K562 (cell line): ENCODE measurements around the gene C10orf95. TPM values are rescaled to one million over a fixed set of nuclear protein-coding genes. Genes with fewer than 3 reads are reported as not detected.

ENCODE experiments used
- ATAC-seq: fragments of 200-7000 bp; cut with Tn5 transposase; 3 replicates; pipeline ENCODE4 v1.9.1; 2020; ENCODE audit warnings: moderate library complexity
- BruUV-seq: library from RNA; stranded (reverse); fragments of 400-500 nt; replicated peaks from 2 replicates; lab custom pipeline; 2021; lab: Mats Ljungman, UMichigan
- CTCF ChIA-PET: fragments of 300-600 bp; formaldehyde crosslinking; extraction: SDS; loops from one replicate; lab custom pipeline; 2021; ENCODE audit warnings: low intra/inter-chr PET ratio; lab: Yijun Ruan, JAX
- POLR2A ChIA-PET: fragments of 300-600, 350-650 bp; sonication (Branson Sonifier 250); formaldehyde crosslinking; extraction: SDS; loops from one replicate; lab custom pipeline; 2021; ENCODE audit warnings: antibody characterized with exemption, inconsistent platforms; lab: Yijun Ruan, JAX
- DNase-seq, 4 experiments: peaks; one replicate each; pipeline versions ENCODE4 v3.0.0 to v3.0.0-alpha.2; 2011 to 2018; ENCODE audit warnings: low spot score in 3 of 4, mixed read lengths in 3 of 4; ENCODE audit errors: extremely low read depth in 1 of 4
- FAIRE-seq: peaks from 2 replicates; lab custom pipeline; 2011; peaks lifted over from hg19 to GRCh38; lab: Jason Lieb, UNC
- H2AFZ ChIP-seq: 2 replicates; pipeline ENCODE4 v1.6.0; 2011; ENCODE audit warnings: low read depth, low read length, control low read depth, inconsistent platforms
- H3K27ac ChIP-seq: fragments of 200-600 bp; 3 replicates; pipeline ENCODE4 v1.8.0; 2011; ENCODE audit warnings: low read depth, mild to moderate bottlenecking, control low read depth, inconsistent platforms, low read length, moderate library complexity, mixed read lengths; ENCODE audit errors: extremely low read depth
- H3K27me3 ChIP-seq, 2 experiments: fragments of 300-600 bp in 1 of 2; 2 replicates in 1 of 2; 3 replicates in 1 of 2; pipeline versions ENCODE4 v1.6.0 to v1.8.0; 2011; ENCODE audit warnings: inconsistent platforms in 2 of 2, low read length in 2 of 2, mild to moderate bottlenecking in 1 of 2, mixed read lengths in 1 of 2, moderate library complexity in 1 of 2; ENCODE audit not compliant: control insufficient read depth in 2 of 2, insufficient read depth in 2 of 2
- H3K36me3 ChIP-seq: fragments of 300-600 bp; 3 replicates; pipeline ENCODE4 v1.8.0; 2011; ENCODE audit warnings: mild to moderate bottlenecking, low read length, inconsistent platforms; ENCODE audit not compliant: control insufficient read depth, insufficient read depth
- H3K4me1 ChIP-seq, 2 experiments: fragments of 200-600 bp in 1 of 2; replicated peaks in 1 of 2; 2 replicates in 1 of 2; 3 replicates in 1 of 2; pipeline versions ENCODE4 v1.5.1 to v1.8.0; 2011; ENCODE audit warnings: inconsistent platforms in 2 of 2, low read length in 2 of 2, mild to moderate bottlenecking in 1 of 2, mixed read lengths in 1 of 2, moderate library complexity in 1 of 2; ENCODE audit not compliant: control insufficient read depth in 2 of 2, insufficient read depth in 2 of 2
- H3K4me2 ChIP-seq: 2 replicates; pipeline ENCODE4 v1.6.1; 2011; ENCODE audit warnings: low read length, control low read depth, inconsistent platforms, mixed read lengths; ENCODE audit not compliant: insufficient read depth
- H3K4me3 ChIP-seq: fragments of 200-600 bp; sonication (generic), shearing (Covaris generic); 2 replicates; pipeline ENCODE4 v1.5.1; 2016; ENCODE audit warnings: control low read depth, inconsistent platforms
- H3K79me2 ChIP-seq: fragments of 200-600 bp; 3 replicates; pipeline ENCODE4 v1.8.0; 2011; ENCODE audit warnings: low read length, inconsistent platforms; ENCODE audit not compliant: control insufficient read depth, insufficient read depth
- H3K9ac ChIP-seq, 2 experiments: 2 replicates each; pipeline versions ENCODE4 v1.6.0 to v1.6.1; 2011; ENCODE audit warnings: low read depth in 2 of 2, low read length in 2 of 2, control low read depth in 1 of 2, inconsistent platforms in 1 of 2, mild to moderate bottlenecking in 1 of 2, mixed read lengths in 1 of 2; ENCODE audit not compliant: insufficient read depth in 1 of 2
- H3K9me1 ChIP-seq: one replicate; pipeline ENCODE4 v1.6.0; 2011; ENCODE audit warnings: inconsistent platforms, mild to moderate bottlenecking, low read length, moderate library complexity; ENCODE audit not compliant: control insufficient read depth, insufficient read depth
- H3K9me3 ChIP-seq: replicated peaks from 2 replicates; pipeline ENCODE4 v1.5.1; 2011; ENCODE audit warnings: low read depth, low read length, inconsistent platforms; ENCODE audit not compliant: control insufficient read depth, insufficient read depth
- H4K20me1 ChIP-seq: replicated peaks from 2 replicates; pipeline ENCODE4 v1.6.1; 2011; ENCODE audit warnings: low read length, inconsistent platforms, mixed read lengths; ENCODE audit not compliant: control insufficient read depth, insufficient read depth
- NRF1 ChIP-seq, 2 experiments: fragments of 450-650 bp; IDR thresholded peaks in 1 of 2; conservative IDR thresholded peaks in 1 of 2; 2 replicates each; pipeline ENCODE4 v1.6.1; 2014; ENCODE audit warnings: mild to moderate bottlenecking in 2 of 2
- RFX1 ChIP-seq: fragments of 450-650 bp; IDR thresholded peaks from 2 replicates; pipeline ENCODE4 v1.6.1; 2016; ENCODE audit warnings: mild to moderate bottlenecking, moderate library complexity
- STAT6 ChIP-seq: sonication (generic); formaldehyde crosslinking; IDR thresholded peaks from 2 replicates; pipeline ENCODE4 v1.8.1; 2023; ENCODE audit warnings: mild to moderate bottlenecking, missing genetic modification reagents
- TARDBP ChIP-seq: fragments of 450-650 bp; IDR thresholded peaks from 2 replicates; pipeline ENCODE4 v1.6.1; 2016
- ZBTB7A ChIP-seq: IDR thresholded peaks from 2 replicates; pipeline ENCODE4 v1.6.1; 2011; ENCODE audit warnings: low read depth, mild to moderate bottlenecking, low read length, moderate library complexity, borderline replicate concordance; ENCODE audit not compliant: control insufficient read depth
- ZNF184 ChIP-seq: sonication (generic); formaldehyde crosslinking; IDR thresholded peaks from 2 replicates; pipeline ENCODE4 v1.5.0; 2020; ENCODE audit warnings: missing genetic modification reagents
- WGBS: fragments of 100-300 bp; shearing (Covaris generic); methylation state at CpG from one replicate; pipeline ENCODE4 v1.1.6; 2016; ENCODE audit warnings: low coverage, mixed read lengths; ENCODE audit not compliant: insufficient coverage; ENCODE audit errors: missing lambda C conversion rate; 5-methylcytosine and 5-hydroxymethylcytosine counted together
- in situ Hi-C: fragments of 300-500 bp; cut with MboI; formaldehyde crosslinking; loops from 4 replicates; pipeline ENCODE4 v1.15.0; 2018; ENCODE audit warnings: inconsistent platforms, mixed read lengths
- intact Hi-C: fragments of 100-400 bp; cut with micrococcal nuclease; formaldehyde crosslinking; loops from 2 replicates; pipeline ENCODE4 v1.14.2; 2022
- polyA plus RNA-seq, 8 experiments: library from polyadenylated mRNA; depleted of rRNA in 4 of 8; stranded (reverse) in 5 of 8; unstranded in 3 of 8; fragments of >200 nt; fragmentation: Nextera tagmentation in 2 of 8; fragmentation: Illumina TruSeq in 1 of 8; extraction: Ambion mirVana in 2 of 8; extraction: Trizol in 1 of 8; gene quantifications; 2 replicates each; pipeline versions ENCODE4 v1.2.1 to v1.2.3, GENCODE V29; 2011 to 2014; ENCODE audit warnings: inconsistent platforms in 1 of 8, missing spikeins in 1 of 8
- total RNA-seq, 7 experiments: library from RNA; depleted of rRNA in 6 of 7; stranded (reverse); fragments of >200 nt in 6 of 7; fragmentation: Illumina TruSeq in 2 of 7; extraction: Trizol in 2 of 7; gene quantifications; 2 replicates each; pipeline versions ENCODE4 v1.2.1 to v1.2.3, GENCODE V29; 2011 to 2021; ENCODE audit warnings: low replicate concordance in 1 of 7

C10orf95 gene
- total and polyA plus RNA-seq, 9 of the 15 experiments (the other 6 are each of a cell fraction or from before 2014, with no cell fraction given): 0.03 to 0.41 (median 0.17) TPM; not detected in 1

DNA sequence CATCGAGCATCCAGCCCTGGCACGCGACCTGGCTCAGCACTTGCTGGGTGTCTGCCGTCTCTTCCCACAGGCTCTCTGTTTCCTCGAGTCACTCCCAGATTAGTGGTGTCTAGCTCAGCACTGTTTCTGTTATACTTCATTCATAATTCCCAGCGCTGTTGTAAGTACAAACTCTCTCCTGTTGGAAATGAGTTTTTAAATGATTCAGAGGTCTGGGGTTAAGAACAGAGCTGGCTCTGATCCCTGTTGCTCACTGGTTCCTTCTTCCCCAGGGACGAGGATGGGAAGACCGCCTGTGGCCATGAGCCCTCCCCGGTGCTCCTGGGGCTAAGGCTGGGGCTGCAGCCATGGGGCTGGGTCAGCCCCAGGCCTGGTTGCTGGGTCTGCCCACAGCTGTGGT is 17.3 kb upstream of the C10orf95 start:
- Histone ChIP-seq H2AFZ (no peak overlapping the region), H3K27me3 (no peaks in the 10 kb centered on the region), H4K20me1 (no peaks in the 10 kb centered on the region), H3K9me1 (no peaks in the 10 kb centered on the region), H3K79me2 (no peaks in the 10 kb centered on the region), H3K4me3 (no peak overlapping the region), H3K4me2 (no peak overlapping the region; the same call in 1 of the 2 replicates), H3K27ac (no peak overlapping the region), H3K9ac (peak overlapping the region in 1 of 2 experiments; percentile 61; a peak in 2 of 4 replicates), H3K9me3 (no peaks in the 10 kb centered on the region), H3K36me3 (no peaks in the 10 kb centered on the region), H3K4me1 (peaks cover 9 to 14% of the 10 kb centered on the region in 2 experiments)
- in situ Hi-C loops (no loop called here), intact Hi-C loops (no loop called here)
- ChIA-PET POLR2A (interaction anchor here (1.6 kb wide), 2 partner anchors 10 to 47 kb away, joined by 6 read pairs; no protein-coding TSS in a partner anchor), CTCF (no interaction called here)
- no TSS peak for BruUV-seq
- TF ChIP-seq NRF1 (conservative IDR thresholded peaks at IDR 0.05 in 1 of 2, IDR thresholded peaks at IDR 0.05 in 1 of 2): no peak
- TF ChIP-seq ZNF184 (CRISPR knock-in tag): no peak
- TF ChIP-seq TARDBP: no peak
- no peak for TF ChIP-seq RFX1
- TF ChIP-seq ZBTB7A: no peak
- no peak for TF ChIP-seq STAT6 (CRISPR knock-in tag)
- ATAC-seq (no peak), FAIRE-seq (no peak), DNase-seq (no peak)
- WGBS: 91% methylated on average over 8 of the region's 9 CpGs
